HuH-7 (cell line): ENCODE results near the gene FAM20B.
"Not testable (repeated sequence)": the region's sequence is repeated elsewhere in the genome, so short reads cannot be mapped to it uniquely, and the experiment has no call there.

Source experiments
- DNase-seq: peaks from one replicate; pipeline ENCODE4 v3.0.0; 2011; ENCODE audit warnings: low spot score

The FAM20B gene

GRCh38 chr1:179025125-179025974, at the start of gene FAM20B:
Gene FAM20B, plus strand, starts transcription at chr1:179025894. Its CDS starts 17,954 bp downstream, at chr1:179043848.
- DNase-seq = peak; percentile 88

GRCh38 chr1:178976541-178976940, 49.2 kb upstream of the FAM20B start:
- no peak for DNase-seq

- DNase-seq = no peak
Measured at GRCh38 chr1:178986204-178986603, 39.5 kb upstream of the FAM20B start.

GRCh38 chr1:178988198-178988597, 37.5 kb upstream of the FAM20B start:
- DNase-seq = not testable (repeated sequence)

GRCh38 chr1:178993559-178993958, 32.1 kb upstream of the FAM20B start:
- no peak for DNase-seq

- no peak for DNase-seq
Measured at GRCh38 chr1:178997428-178997827, 28.3 kb upstream of the FAM20B start.

- DNase-seq = no peak
Measured at GRCh38 chr1:178998295-178998694, 27.4 kb upstream of the FAM20B start.

GRCh38 chr1:178999061-178999460, 26.6 kb upstream of the FAM20B start:
- no peak for DNase-seq

GRCh38 chr1:179001451-179001850, 24.2 kb upstream of the FAM20B start:
- no peak for DNase-seq

- DNase-seq = not testable (repeated sequence)
Measured at GRCh38 chr1:179002064-179002463, 23.6 kb upstream of the FAM20B start.

GRCh38 chr1:179002552-179003345, 22.9 kb upstream of the FAM20B start:
- DNase-seq = peak; percentile 59

GRCh38 chr1:179003512-179004066, 22.1 kb upstream of the FAM20B start:
- DNase-seq = no peak

GRCh38 chr1:179007233-179007632, 18.5 kb upstream of the FAM20B start:
- no peak for DNase-seq

GRCh38 chr1:179010671-179011070, 15.0 kb upstream of the FAM20B start:
- DNase-seq = no peak

GRCh38 chr1:179012038-179012437, 13.7 kb upstream of the FAM20B start:
- DNase-seq = no peak

GRCh38 chr1:179014123-179014522, 11.6 kb upstream of the FAM20B start:
- no peak for DNase-seq

GRCh38 chr1:179015396-179015795, 10.3 kb upstream of the FAM20B start:
- DNase-seq = no peak

GRCh38 chr1:179016706-179017382, 8.8 kb upstream of the FAM20B start:
- DNase-seq = peak; percentile 58

- no peak for DNase-seq
Measured at GRCh38 chr1:179017383-179018326, 8.0 kb upstream of the FAM20B start.

GRCh38 chr1:179021873-179022272, 3.8 kb upstream of the FAM20B start:
- DNase-seq = no peak
